Measurements from ENCODE around the gene OR2L2. TPM values are rescaled to one million over a fixed set of nuclear protein-coding genes. Genes with fewer than 3 reads are reported as not detected.

The OR2L2 gene
- total RNA-seq, 4 donors from 2014 or later: not detected

DNA sequence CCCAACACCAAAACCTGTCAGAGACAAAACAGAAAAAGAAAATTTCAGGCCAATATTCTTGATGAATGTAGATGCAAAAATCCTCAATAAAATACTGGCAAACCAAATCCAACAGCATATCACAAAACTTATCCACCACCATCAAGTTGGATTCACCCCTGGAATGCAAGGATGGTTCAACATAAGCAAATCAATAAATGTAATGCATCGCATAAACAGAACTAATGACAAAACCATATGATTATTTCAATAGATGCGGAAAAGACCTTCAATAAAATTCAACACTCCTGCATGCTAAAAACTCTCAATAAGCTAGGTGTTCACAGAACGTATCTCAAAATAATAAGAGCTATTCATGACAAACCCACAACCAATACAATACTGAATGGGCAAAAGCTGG lies 20.2 kb upstream of the OR2L2 start:
- Histone ChIP-seq H3K4me3 (no peak overlapping the region), H3K36me3 (no peaks in the 10 kb centered on the region), H3K27me3 (no peaks in the 10 kb centered on the region), H3K27ac (no peak overlapping the region), H3K9me3 (peaks cover 13% of the 10 kb centered on the region), H3K4me1 (no peaks in the 10 kb centered on the region)
- TF ChIP-seq POLR2A (IDR thresholded peaks at IDR 0.05): no peak
- TF ChIP-seq, protein P1, sequence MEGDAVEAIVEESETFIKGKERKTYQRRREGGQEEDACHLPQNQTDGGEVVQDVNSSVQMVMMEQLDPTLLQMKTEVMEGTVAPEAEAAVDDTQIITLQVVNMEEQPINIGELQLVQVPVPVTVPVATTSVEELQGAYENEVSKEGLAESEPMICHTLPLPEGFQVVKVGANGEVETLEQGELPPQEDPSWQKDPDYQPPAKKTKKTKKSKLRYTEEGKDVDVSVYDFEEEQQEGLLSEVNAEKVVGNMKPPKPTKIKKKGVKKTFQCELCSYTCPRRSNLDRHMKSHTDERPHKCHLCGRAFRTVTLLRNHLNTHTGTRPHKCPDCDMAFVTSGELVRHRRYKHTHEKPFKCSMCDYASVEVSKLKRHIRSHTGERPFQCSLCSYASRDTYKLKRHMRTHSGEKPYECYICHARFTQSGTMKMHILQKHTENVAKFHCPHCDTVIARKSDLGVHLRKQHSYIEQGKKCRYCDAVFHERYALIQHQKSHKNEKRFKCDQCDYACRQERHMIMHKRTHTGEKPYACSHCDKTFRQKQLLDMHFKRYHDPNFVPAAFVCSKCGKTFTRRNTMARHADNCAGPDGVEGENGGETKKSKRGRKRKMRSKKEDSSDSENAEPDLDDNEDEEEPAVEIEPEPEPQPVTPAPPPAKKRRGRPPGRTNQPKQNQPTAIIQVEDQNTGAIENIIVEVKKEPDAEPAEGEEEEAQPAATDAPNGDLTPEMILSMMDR (IDR thresholded peaks at IDR 0.05): no peak
- no peak for TF ChIP-seq POLR2AphosphoS5 (IDR thresholded peaks at IDR 0.05)
- WGBS: 79% methylated on average over 3 of the region's 3 CpGs
- DNase-seq (ENCODE audit: low spot score in 2 of 2): no peak

GRCh38 chr1:248013229-248013710 lies 16.6 kb upstream of the OR2L2 start, which contains the start of gene OR2L5:
TSS of gene OR2L5 (plus strand) at chr1:248013660. CDS start at chr1:248021948, 8,288 bp downstream.
- no peak for DNase-seq (ENCODE audit: low spot score in 2 of 2)
- Histone ChIP-seq H3K4me3 (no peak within 1 kb of the TSS), H3K9me3 (peaks cover 10% of the 10 kb centered on the region), H3K36me3 (no peaks in the 10 kb centered on the region), H3K27me3 (no peaks in the 10 kb centered on the region), H3K27ac (no peak within 1 kb of the TSS), H3K4me1 (no peaks in the 10 kb centered on the region)
- 88% methylated on average over 2 of the region's 2 CpGs for WGBS
- TF ChIP-seq, protein P1 (IDR thresholded peaks at IDR 0.05): no peak
- TF ChIP-seq EP300 (IDR thresholded peaks at IDR 0.05) (no peak), POLR2AphosphoS5 (IDR thresholded peaks at IDR 0.05) (no peak), POLR2A (IDR thresholded peaks at IDR 0.05) (no peak)

GRCh38 chr1:248015803-248016202 lies 14.1 kb upstream of the OR2L2 start:
- DNase-seq (ENCODE audit: low spot score in 2 of 2): no peak
- 72% methylated on average over 1 of the region's 1 CpG for WGBS
- H3K9me3 ChIP-seq: no peaks in the 10 kb centered on the region
- no peak overlapping the region for H3K4me3 ChIP-seq
- no peaks in the 10 kb centered on the region for H3K36me3 ChIP-seq
- H3K27me3 ChIP-seq: no peaks in the 10 kb centered on the region
- TF ChIP-seq, protein P1 (IDR thresholded peaks at IDR 0.05): no peak
- TF ChIP-seq EP300 (IDR thresholded peaks at IDR 0.05) (no peak), POLR2A (IDR thresholded peaks at IDR 0.05) (no peak), POLR2AphosphoS5 (IDR thresholded peaks at IDR 0.05) (no peak)
- no peaks in the 10 kb centered on the region for H3K4me1 ChIP-seq
- H3K27ac ChIP-seq: no peak overlapping the region

- WGBS: 72% methylated on average over 5 of the region's 5 CpGs
- H3K9me3 ChIP-seq: peaks cover 3% of the 10 kb centered on the region
- no peaks in the 10 kb centered on the region for H3K4me1 ChIP-seq
- no peak for TF ChIP-seq POLR2A (IDR thresholded peaks at IDR 0.05)
- TF ChIP-seq EP300 (IDR thresholded peaks at IDR 0.05): no peak
- TF ChIP-seq POLR2AphosphoS5 (IDR thresholded peaks at IDR 0.05): no peak
- TF ChIP-seq, protein P1 (IDR thresholded peaks at IDR 0.05): no peak
- H3K27me3 ChIP-seq: no peaks in the 10 kb centered on the region
- H3K36me3 ChIP-seq: no peaks in the 10 kb centered on the region
- DNase-seq (ENCODE audit: low spot score in 2 of 2): no peak
- H3K27ac ChIP-seq: no peak overlapping the region
- H3K4me3 ChIP-seq: no peak overlapping the region
Measured at GRCh38 chr1:248045209-248045608, 15.3 kb downstream of the OR2L2 start.

DNA sequence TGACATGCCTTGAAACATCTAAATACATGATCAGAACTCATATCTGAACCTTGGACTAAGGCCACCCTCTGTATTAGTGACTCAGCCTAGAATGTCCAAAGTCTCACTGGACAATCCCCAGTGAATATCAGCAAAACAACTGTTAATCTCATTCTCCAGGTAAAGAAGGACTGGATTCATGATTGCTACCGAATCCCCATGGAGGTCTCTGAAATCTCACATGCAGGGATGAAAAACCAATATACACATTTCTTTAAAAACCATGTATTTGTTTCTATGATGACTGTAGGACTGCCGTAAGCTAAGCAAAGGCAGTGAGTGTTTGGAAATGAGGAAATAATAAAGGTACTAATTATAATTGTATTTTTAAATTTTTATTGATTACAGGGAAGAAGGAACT lies 16.7 kb downstream of the OR2L2 start, which contains the start of gene OR2L3:
OR2L3 (plus strand) TSS at position 301 of the 400 bp plus-strand sequence. CDS start 13,846 bp downstream, outside the sequence.
- no peaks in the 10 kb centered on the region for H3K27me3 ChIP-seq
- 66% methylated on average over 2 of the region's 2 CpGs for WGBS
- no peaks in the 10 kb centered on the region for H3K36me3 ChIP-seq
- DNase-seq (ENCODE audit: low spot score in 2 of 2): no peak
- H3K4me3 ChIP-seq: no peak within 1 kb of the TSS
- no peaks in the 10 kb centered on the region for H3K4me1 ChIP-seq
- H3K9me3 ChIP-seq: peaks cover 3% of the 10 kb centered on the region
- H3K27ac ChIP-seq: no peak within 1 kb of the TSS
- TF ChIP-seq EP300 (IDR thresholded peaks at IDR 0.05) (no peak), POLR2AphosphoS5 (IDR thresholded peaks at IDR 0.05) (no peak), POLR2A (IDR thresholded peaks at IDR 0.05) (no peak)
- TF ChIP-seq, protein P1 (IDR thresholded peaks at IDR 0.05): no peak

Data from suprapubic skin (tissue), 4 donors.